Measurements from ENCODE around the gene EDDM13. TPM values are rescaled to one million over a fixed set of nuclear protein-coding genes. Genes with fewer than 3 reads are reported as not detected.
"Not testable (repeated sequence)": the region's sequence is repeated elsewhere in the genome, so short reads cannot be mapped to it uniquely, and the experiment has no call there.

EDDM13 gene
- polyA plus RNA-seq, 2 donors = 2.8 to 3.0 TPM

- H3K36me3 ChIP-seq (ENCODE audit: control insufficient read depth in 2 of 2, insufficient read depth in 2 of 2, low read length in 1 of 2) = peaks cover 0 to 3% of the 10 kb centered on the region in 2 donors
- H3K27ac ChIP-seq (ENCODE audit: low read depth in 2 of 2, low read length in 1 of 2) = no peak overlapping the region
- H3K4me1 ChIP-seq (ENCODE audit: control insufficient read depth in 2 of 2, insufficient read depth in 2 of 2, low read length in 1 of 2) = no peaks in the 10 kb centered on the region
- no peak overlapping the region for H3K4me3 ChIP-seq (ENCODE audit: low read depth in 1 of 2, low read length in 2 of 2)
- WGBS, 2 donors = 76 to 83% methylated on average over 9 of the region's 11 CpGs
- H3K27me3 ChIP-seq (ENCODE audit: control insufficient read depth in 1 of 2, insufficient read depth in 2 of 2, low read length in 2 of 2) = no peaks in the 10 kb centered on the region
- no peaks in the 10 kb centered on the region for H3K9me3 ChIP-seq (ENCODE audit: control insufficient read depth in 2 of 2, insufficient read depth in 1 of 2, low read depth in 1 of 2, low read length in 1 of 2)
Measured at GRCh38 chr19:56306016-56306415, 33.5 kb downstream of the EDDM13 start.

GRCh38 chr19:56307062-56307461 lies 34.5 kb downstream of the EDDM13 start:
- 70 to 77% methylated on average over 6 of the region's 6 CpGs for WGBS, 2 donors
- not testable (repeated sequence) for H3K36me3 ChIP-seq (ENCODE audit: control insufficient read depth in 2 of 2, insufficient read depth in 2 of 2, low read length in 1 of 2); H3K4me3 ChIP-seq (ENCODE audit: low read depth in 1 of 2, low read length in 2 of 2); H3K27me3 ChIP-seq (ENCODE audit: control insufficient read depth in 1 of 2, insufficient read depth in 2 of 2, low read length in 2 of 2); H3K4me1 ChIP-seq (ENCODE audit: control insufficient read depth in 2 of 2, insufficient read depth in 2 of 2, low read length in 1 of 2); H3K27ac ChIP-seq (ENCODE audit: low read depth in 2 of 2, low read length in 1 of 2); H3K9me3 ChIP-seq (ENCODE audit: control insufficient read depth in 2 of 2, insufficient read depth in 1 of 2, low read depth in 1 of 2, low read length in 1 of 2)

GRCh38 chr19:56308792-56309191 lies 36.2 kb downstream of the EDDM13 start:
- H3K27ac ChIP-seq (ENCODE audit: low read depth in 2 of 2, low read length in 1 of 2) = no peak overlapping the region
- H3K4me1 ChIP-seq (ENCODE audit: control insufficient read depth in 2 of 2, insufficient read depth in 2 of 2, low read length in 1 of 2) = peaks cover 0 to under 1% of the 10 kb centered on the region in 2 donors
- H3K4me3 ChIP-seq (ENCODE audit: low read depth in 1 of 2, low read length in 2 of 2) = no peak overlapping the region
- H3K36me3 ChIP-seq (ENCODE audit: control insufficient read depth in 2 of 2, insufficient read depth in 2 of 2, low read length in 1 of 2) = peaks cover 0 to 5% of the 10 kb centered on the region in 2 donors
- 89 to 92% methylated on average over 7 of the region's 7 CpGs for WGBS, 2 donors
- no peaks in the 10 kb centered on the region for H3K27me3 ChIP-seq (ENCODE audit: control insufficient read depth in 1 of 2, insufficient read depth in 2 of 2, low read length in 2 of 2)
- H3K9me3 ChIP-seq (ENCODE audit: control insufficient read depth in 2 of 2, insufficient read depth in 1 of 2, low read depth in 1 of 2, low read length in 1 of 2) = no peaks in the 10 kb centered on the region

- H3K9me3 ChIP-seq (ENCODE audit: control insufficient read depth in 2 of 2, insufficient read depth in 1 of 2, low read depth in 1 of 2, low read length in 1 of 2) = no peaks in the 10 kb centered on the region
- no peak overlapping the region for H3K4me3 ChIP-seq (ENCODE audit: low read depth in 1 of 2, low read length in 2 of 2)
- H3K27me3 ChIP-seq (ENCODE audit: control insufficient read depth in 1 of 2, insufficient read depth in 2 of 2, low read length in 2 of 2) = no peaks in the 10 kb centered on the region
- 81 to 83% methylated on average over 11 of the region's 11 CpGs for WGBS, 2 donors
- H3K36me3 ChIP-seq (ENCODE audit: control insufficient read depth in 2 of 2, insufficient read depth in 2 of 2, low read length in 1 of 2) = peaks cover 0 to 5% of the 10 kb centered on the region in 2 donors
- peaks cover 0 to 3% of the 10 kb centered on the region in 2 donors for H3K4me1 ChIP-seq (ENCODE audit: control insufficient read depth in 2 of 2, insufficient read depth in 2 of 2, low read length in 1 of 2)
- H3K27ac ChIP-seq (ENCODE audit: low read depth in 2 of 2, low read length in 1 of 2) = no peak overlapping the region
Measured at GRCh38 chr19:56309511-56310185, 37.1 kb downstream of the EDDM13 start.

- H3K27me3 ChIP-seq (ENCODE audit: control insufficient read depth in 1 of 2, insufficient read depth in 2 of 2, low read length in 2 of 2) = no peaks in the 10 kb centered on the region
- no peak overlapping the region for H3K27ac ChIP-seq (ENCODE audit: low read depth in 2 of 2, low read length in 1 of 2)
- H3K9me3 ChIP-seq (ENCODE audit: control insufficient read depth in 2 of 2, insufficient read depth in 1 of 2, low read depth in 1 of 2, low read length in 1 of 2) = no peaks in the 10 kb centered on the region
- WGBS, 2 donors = 78 to 79% methylated on average over 8 of the region's 8 CpGs
- H3K4me3 ChIP-seq (ENCODE audit: low read depth in 1 of 2, low read length in 2 of 2) = no peak overlapping the region
- H3K4me1 ChIP-seq (ENCODE audit: control insufficient read depth in 2 of 2, insufficient read depth in 2 of 2, low read length in 1 of 2) = peaks cover 0 to 3% of the 10 kb centered on the region in 2 donors
- H3K36me3 ChIP-seq (ENCODE audit: control insufficient read depth in 2 of 2, insufficient read depth in 2 of 2, low read length in 1 of 2) = peaks cover 0 to 5% of the 10 kb centered on the region in 2 donors
Measured at GRCh38 chr19:56310462-56310861, 37.9 kb downstream of the EDDM13 start.

GRCh38 chr19:56312342-56312741 lies 39.8 kb downstream of the EDDM13 start:
- Histone ChIP-seq H3K9me3 (ENCODE audit: control insufficient read depth in 2 of 2, insufficient read depth in 1 of 2, low read depth in 1 of 2, low read length in 1 of 2) (no peaks in the 10 kb centered on the region), H3K27ac (ENCODE audit: low read depth in 2 of 2, low read length in 1 of 2) (no peak overlapping the region), H3K4me1 (ENCODE audit: control insufficient read depth in 2 of 2, insufficient read depth in 2 of 2, low read length in 1 of 2) (peaks cover 0 to 3% of the 10 kb centered on the region in 2 donors), H3K4me3 (ENCODE audit: low read depth in 1 of 2, low read length in 2 of 2) (no peak overlapping the region), H3K27me3 (ENCODE audit: control insufficient read depth in 1 of 2, insufficient read depth in 2 of 2, low read length in 2 of 2) (no peaks in the 10 kb centered on the region), H3K36me3 (ENCODE audit: control insufficient read depth in 2 of 2, insufficient read depth in 2 of 2, low read length in 1 of 2) (peaks cover 0 to 5% of the 10 kb centered on the region in 2 donors)
- WGBS, 2 donors = 74 to 83% methylated on average over 4 of the region's 4 CpGs

GRCh38 chr19:56312787-56313657 lies 40.5 kb downstream of the EDDM13 start:
- 79 to 80% methylated on average over 10 of the region's 10 CpGs for WGBS, 2 donors
- Histone ChIP-seq H3K4me3 (ENCODE audit: low read depth in 1 of 2, low read length in 2 of 2) (no peak overlapping the region), H3K27ac (ENCODE audit: low read depth in 2 of 2, low read length in 1 of 2) (no peak overlapping the region), H3K36me3 (ENCODE audit: control insufficient read depth in 2 of 2, insufficient read depth in 2 of 2, low read length in 1 of 2) (peaks cover 0 to 5% of the 10 kb centered on the region in 2 donors), H3K9me3 (ENCODE audit: control insufficient read depth in 2 of 2, insufficient read depth in 1 of 2, low read depth in 1 of 2, low read length in 1 of 2) (no peaks in the 10 kb centered on the region), H3K27me3 (ENCODE audit: control insufficient read depth in 1 of 2, insufficient read depth in 2 of 2, low read length in 2 of 2) (no peaks in the 10 kb centered on the region), H3K4me1 (ENCODE audit: control insufficient read depth in 2 of 2, insufficient read depth in 2 of 2, low read length in 1 of 2) (peaks cover 0 to 3% of the 10 kb centered on the region in 2 donors)

GRCh38 chr19:56314018-56314380 lies 41.5 kb downstream of the EDDM13 start:
- no peaks in the 10 kb centered on the region for H3K9me3 ChIP-seq (ENCODE audit: control insufficient read depth in 2 of 2, insufficient read depth in 1 of 2, low read depth in 1 of 2, low read length in 1 of 2)
- peak overlapping the region; percentile 97 to 99 for H3K27ac ChIP-seq (ENCODE audit: low read depth in 2 of 2, low read length in 1 of 2)
- 0 to 1% methylated on average over 9 of the region's 9 CpGs for WGBS, 2 donors
- H3K4me1 ChIP-seq (ENCODE audit: control insufficient read depth in 2 of 2, insufficient read depth in 2 of 2, low read length in 1 of 2) = peaks cover 0 to 3% of the 10 kb centered on the region in 2 donors
- no peaks in the 10 kb centered on the region for H3K27me3 ChIP-seq (ENCODE audit: control insufficient read depth in 1 of 2, insufficient read depth in 2 of 2, low read length in 2 of 2)
- H3K36me3 ChIP-seq (ENCODE audit: control insufficient read depth in 2 of 2, insufficient read depth in 2 of 2, low read length in 1 of 2) = peaks cover 0 to 5% of the 10 kb centered on the region in 2 donors
- peak overlapping the region; percentile 77 to 89 for H3K4me3 ChIP-seq (ENCODE audit: low read depth in 1 of 2, low read length in 2 of 2)

- Histone ChIP-seq H3K36me3 (ENCODE audit: control insufficient read depth in 2 of 2, insufficient read depth in 2 of 2, low read length in 1 of 2) (peaks cover 0 to 5% of the 10 kb centered on the region in 2 donors), H3K9me3 (ENCODE audit: control insufficient read depth in 2 of 2, insufficient read depth in 1 of 2, low read depth in 1 of 2, low read length in 1 of 2) (no peaks in the 10 kb centered on the region), H3K4me3 (ENCODE audit: low read depth in 1 of 2, low read length in 2 of 2) (peak within 1 kb of the TSS; percentile 77 to 89), H3K27me3 (ENCODE audit: control insufficient read depth in 1 of 2, insufficient read depth in 2 of 2, low read length in 2 of 2) (no peaks in the 10 kb centered on the region), H3K4me1 (ENCODE audit: control insufficient read depth in 2 of 2, insufficient read depth in 2 of 2, low read length in 1 of 2) (peaks cover 0 to 3% of the 10 kb centered on the region in 2 donors), H3K27ac (ENCODE audit: low read depth in 2 of 2, low read length in 1 of 2) (peak within 1 kb of the TSS; percentile 97 to 99)
- 1% methylated on average over 47 of the region's 47 CpGs for WGBS, 2 donors
Measured at GRCh38 chr19:56314381-56315076, 42.0 kb downstream of the EDDM13 start, which contains the start of gene ZSCAN5A. Gene ZSCAN5A, minus strand, starts transcription at chr19:56314839. Its CDS starts 89,793 bp downstream, at chr19:56225046.
